Measurements from ENCODE around the gene RASGEF1B.
A peak's percentile ranks its signal among the peaks of the same experiment; 100 is the strongest.

RASGEF1B gene

DNA sequence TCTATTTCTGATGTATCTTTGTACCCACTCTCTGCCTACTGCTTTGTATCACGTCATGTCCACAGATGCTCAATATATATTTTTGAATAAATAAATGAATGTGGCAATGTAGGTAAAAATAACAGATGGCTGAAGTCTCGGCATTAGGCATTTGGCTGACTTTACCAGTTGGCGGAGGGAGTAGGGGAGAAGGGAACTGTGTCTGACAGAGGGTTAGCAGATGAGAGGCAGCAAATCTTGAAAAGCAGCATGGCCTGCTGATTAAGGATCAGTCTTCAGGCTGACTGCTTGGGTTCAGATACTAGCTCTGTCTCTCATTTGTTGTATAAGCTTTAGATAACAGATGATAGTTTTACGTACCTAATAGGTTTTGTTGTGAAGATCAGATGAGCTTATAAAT lies 31.9 kb upstream of the RASGEF1B start:
- H3K9ac ChIP-seq (ENCODE audit: low read length), result no peak overlapping the region
- no peak overlapping the region for H3K27ac ChIP-seq (ENCODE audit: low read length)
- no peak overlapping the region for H3K4me2 ChIP-seq (ENCODE audit: low read length)
- no peak for TF ChIP-seq EZH2phosphoT487 (IDR thresholded peaks at IDR 0.05; ENCODE audit: low read depth)
- peaks cover 80% of the 10 kb centered on the region for H3K4me1 ChIP-seq (ENCODE audit: low read length)
- no peaks in the 10 kb centered on the region for H4K20me1 ChIP-seq (ENCODE audit: insufficient read depth, low read length)
- H3K4me3 ChIP-seq (ENCODE audit: low read length), result no peak overlapping the region
- H3K9me3 ChIP-seq (ENCODE audit: insufficient read depth, low read length), result no peaks in the 10 kb centered on the region
- H3K79me2 ChIP-seq (ENCODE audit: low read length), result no peaks in the 10 kb centered on the region
- H3K27me3 ChIP-seq (ENCODE audit: low read depth, low read length), result no peaks in the 10 kb centered on the region
- no peak overlapping the region for H2AFZ ChIP-seq (ENCODE audit: low read depth, low read length)
- H3K36me3 ChIP-seq (replicated peaks; ENCODE audit: low read depth, low read length), result no peaks in the 10 kb centered on the region

DNA sequence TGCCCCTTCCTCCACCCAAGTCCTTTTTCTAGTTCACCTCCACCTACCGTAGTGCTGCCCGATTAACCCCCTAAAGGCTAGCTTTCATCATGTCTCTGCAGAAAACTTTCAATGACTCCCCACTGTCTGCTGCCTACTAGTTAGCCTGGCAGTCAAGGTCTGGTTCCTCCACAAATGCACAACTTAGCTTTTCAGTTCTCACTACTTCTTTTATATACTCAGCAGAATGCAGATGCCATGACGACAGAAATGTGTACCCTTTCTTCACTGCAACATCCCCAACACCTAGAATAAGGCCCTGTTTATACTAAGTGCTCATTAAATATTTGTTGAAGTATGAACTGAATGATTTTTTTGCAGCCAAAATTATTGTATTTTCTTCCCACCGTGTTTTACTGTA lies 30.9 kb upstream of the RASGEF1B start:
- Histone ChIP-seq H3K36me3 (replicated peaks; ENCODE audit: low read depth, low read length) (no peaks in the 10 kb centered on the region), H3K27ac (ENCODE audit: low read length) (peak overlapping the region; percentile 44), H4K20me1 (ENCODE audit: insufficient read depth, low read length) (no peaks in the 10 kb centered on the region), H3K27me3 (ENCODE audit: low read depth, low read length) (no peaks in the 10 kb centered on the region), H3K4me1 (ENCODE audit: low read length) (peaks cover 70% of the 10 kb centered on the region), H3K4me2 (ENCODE audit: low read length) (peak overlapping the region; percentile 53), H3K9ac (ENCODE audit: low read length) (no peak overlapping the region), H3K4me3 (ENCODE audit: low read length) (peak overlapping the region; percentile 26; the same call in 1 of the 2 replicates), H3K9me3 (ENCODE audit: insufficient read depth, low read length) (no peaks in the 10 kb centered on the region), H3K79me2 (ENCODE audit: low read length) (no peaks in the 10 kb centered on the region), H2AFZ (ENCODE audit: low read depth, low read length) (no peak overlapping the region)
- TF ChIP-seq, protein P1, sequence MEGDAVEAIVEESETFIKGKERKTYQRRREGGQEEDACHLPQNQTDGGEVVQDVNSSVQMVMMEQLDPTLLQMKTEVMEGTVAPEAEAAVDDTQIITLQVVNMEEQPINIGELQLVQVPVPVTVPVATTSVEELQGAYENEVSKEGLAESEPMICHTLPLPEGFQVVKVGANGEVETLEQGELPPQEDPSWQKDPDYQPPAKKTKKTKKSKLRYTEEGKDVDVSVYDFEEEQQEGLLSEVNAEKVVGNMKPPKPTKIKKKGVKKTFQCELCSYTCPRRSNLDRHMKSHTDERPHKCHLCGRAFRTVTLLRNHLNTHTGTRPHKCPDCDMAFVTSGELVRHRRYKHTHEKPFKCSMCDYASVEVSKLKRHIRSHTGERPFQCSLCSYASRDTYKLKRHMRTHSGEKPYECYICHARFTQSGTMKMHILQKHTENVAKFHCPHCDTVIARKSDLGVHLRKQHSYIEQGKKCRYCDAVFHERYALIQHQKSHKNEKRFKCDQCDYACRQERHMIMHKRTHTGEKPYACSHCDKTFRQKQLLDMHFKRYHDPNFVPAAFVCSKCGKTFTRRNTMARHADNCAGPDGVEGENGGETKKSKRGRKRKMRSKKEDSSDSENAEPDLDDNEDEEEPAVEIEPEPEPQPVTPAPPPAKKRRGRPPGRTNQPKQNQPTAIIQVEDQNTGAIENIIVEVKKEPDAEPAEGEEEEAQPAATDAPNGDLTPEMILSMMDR (IDR thresholded peaks at IDR 0.05; ENCODE audit: low read depth, low read length), result no peak
- TF ChIP-seq EZH2phosphoT487 (IDR thresholded peaks at IDR 0.05; ENCODE audit: low read depth), result no peak

DNA sequence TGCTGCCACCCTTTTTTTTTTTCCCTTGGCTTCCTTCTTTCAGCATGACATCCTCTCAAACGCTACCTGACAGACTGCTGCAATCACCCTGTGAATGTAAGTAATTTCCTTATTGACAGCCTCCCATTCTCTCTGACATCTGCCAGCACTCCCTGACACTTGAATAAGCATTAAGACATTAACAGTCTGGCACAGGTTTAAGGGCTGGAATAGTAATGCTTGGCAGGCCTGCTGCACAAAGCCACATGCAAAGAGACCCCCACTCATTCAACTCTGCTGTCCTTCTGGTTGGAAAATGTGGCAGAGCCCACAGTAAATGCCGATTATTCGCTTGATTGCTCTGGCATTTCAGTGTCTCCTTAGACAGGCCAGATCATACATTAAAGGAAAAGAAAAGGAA lies 28.1 kb upstream of the RASGEF1B start:
- H3K9ac ChIP-seq (ENCODE audit: low read length), result no peak overlapping the region
- peaks cover 7% of the 10 kb centered on the region for H3K36me3 ChIP-seq (replicated peaks; ENCODE audit: low read depth, low read length)
- H3K4me1 ChIP-seq (ENCODE audit: low read length), result peaks cover 57% of the 10 kb centered on the region
- H3K79me2 ChIP-seq (ENCODE audit: low read length), result no peaks in the 10 kb centered on the region
- H3K4me2 ChIP-seq (ENCODE audit: low read length), result no peak overlapping the region
- H2AFZ ChIP-seq (ENCODE audit: low read depth, low read length), result no peak overlapping the region
- no peak overlapping the region for H3K4me3 ChIP-seq (ENCODE audit: low read length)
- no peak for TF ChIP-seq EZH2phosphoT487 (IDR thresholded peaks at IDR 0.05; ENCODE audit: low read depth)
- TF ChIP-seq, protein P1 (IDR thresholded peaks at IDR 0.05; ENCODE audit: low read depth, low read length), result no peak
- no peaks in the 10 kb centered on the region for H3K9me3 ChIP-seq (ENCODE audit: insufficient read depth, low read length)
- no peaks in the 10 kb centered on the region for H3K27me3 ChIP-seq (ENCODE audit: low read depth, low read length)
- no peak overlapping the region for H3K27ac ChIP-seq (ENCODE audit: low read length)
- H4K20me1 ChIP-seq (ENCODE audit: insufficient read depth, low read length), result no peaks in the 10 kb centered on the region

DNA sequence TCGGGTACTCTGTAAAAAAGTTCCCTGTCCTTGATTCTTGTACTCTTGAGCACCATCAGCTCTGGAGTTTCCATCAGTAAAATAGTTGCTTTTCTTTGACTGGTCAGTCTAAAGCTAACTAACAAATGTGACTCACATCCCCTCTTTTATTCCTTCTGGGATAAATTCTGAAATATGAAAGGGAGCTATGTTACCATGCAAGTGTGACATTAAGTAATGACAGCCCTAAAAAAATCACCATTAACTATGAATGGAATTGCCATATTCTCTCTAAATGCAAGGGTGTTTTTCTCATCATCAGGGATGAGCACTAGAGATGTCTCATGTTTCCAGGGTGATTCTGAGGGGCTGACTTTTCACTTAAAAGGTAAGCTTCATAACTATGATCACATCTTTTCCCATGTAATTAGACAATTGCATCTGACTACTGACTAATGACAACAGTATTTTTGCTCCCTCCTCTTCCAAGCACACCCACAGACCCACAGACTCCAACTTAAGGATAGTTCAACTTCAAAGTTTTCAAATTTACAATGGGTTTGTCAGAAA lies 26.9 kb upstream of the RASGEF1B start:
- H3K79me2 ChIP-seq (ENCODE audit: low read length), result no peaks in the 10 kb centered on the region
- TF ChIP-seq EZH2phosphoT487 (IDR thresholded peaks at IDR 0.05; ENCODE audit: low read depth), result no peak
- TF ChIP-seq, protein P1 (IDR thresholded peaks at IDR 0.05; ENCODE audit: low read depth, low read length), result no peak
- no peak overlapping the region for H2AFZ ChIP-seq (ENCODE audit: low read depth, low read length)
- H3K27ac ChIP-seq (ENCODE audit: low read length), result no peak overlapping the region
- H3K9ac ChIP-seq (ENCODE audit: low read length), result no peak overlapping the region
- H3K4me1 ChIP-seq (ENCODE audit: low read length), result peaks cover 54% of the 10 kb centered on the region
- H3K4me2 ChIP-seq (ENCODE audit: low read length), result no peak overlapping the region
- H3K9me3 ChIP-seq (ENCODE audit: insufficient read depth, low read length), result no peaks in the 10 kb centered on the region
- H3K27me3 ChIP-seq (ENCODE audit: low read depth, low read length), result no peaks in the 10 kb centered on the region
- peaks cover 7% of the 10 kb centered on the region for H3K36me3 ChIP-seq (replicated peaks; ENCODE audit: low read depth, low read length)
- no peak overlapping the region for H3K4me3 ChIP-seq (ENCODE audit: low read length)
- H4K20me1 ChIP-seq (ENCODE audit: insufficient read depth, low read length), result no peaks in the 10 kb centered on the region
